ENCODE results near the gene TLE2.

TLE2 gene

GRCh38 chr19:3045191-3045590, 16.1 kb upstream of the TLE2 start:
- no peak for ATAC-seq (ENCODE audit: insufficient read depth, low read depth)
- TF ChIP-seq EZH2 (IDR thresholded peaks at IDR 0.05; ENCODE audit: borderline replicate concordance, low read depth, low read length, severe bottlenecking) (no peak), CTCF (IDR thresholded peaks at IDR 0.05; ENCODE audit: borderline replicate concordance, extremely low read depth, low read length, poor library complexity, severe bottlenecking) (no peak)
- Histone ChIP-seq H3K27ac (ENCODE audit: low read length) (no peak overlapping the region), H3K9ac (ENCODE audit: low read depth, low read length) (no peak overlapping the region), H3K4me2 (ENCODE audit: insufficient read depth, low read length) (no peak overlapping the region), H3K4me3 (ENCODE audit: low read depth in 1 of 2, low read length in 2 of 2) (no peak overlapping the region), H3K4me1 (ENCODE audit: insufficient read depth, low read length) (peaks cover 48% of the 10 kb centered on the region), H3K27me3 (ENCODE audit: insufficient read depth, low read length, poor library complexity) (no peaks in the 10 kb centered on the region), H2AFZ (ENCODE audit: low read depth, low read length) (no peak overlapping the region), H3K79me2 (ENCODE audit: insufficient read depth, low read length) (no peaks in the 10 kb centered on the region), H3K9me3 (ENCODE audit: insufficient read depth, low read length, severe bottlenecking) (no peaks in the 10 kb centered on the region), H4K20me1 (ENCODE audit: insufficient read depth, low read length) (no peaks in the 10 kb centered on the region), H3K36me3 (ENCODE audit: insufficient read depth, low read length) (no peaks in the 10 kb centered on the region)
- DNase-seq, result no peak

GRCh38 chr19:3042621-3043267, 13.7 kb upstream of the TLE2 start:
- H3K4me2 ChIP-seq (ENCODE audit: insufficient read depth, low read length), result peak overlapping the region; percentile 56

GRCh38 chr19:3041761-3042620, 12.9 kb upstream of the TLE2 start:
- peak; percentile 69 for ATAC-seq (ENCODE audit: insufficient read depth, low read depth)
- peak; percentile 75 for DNase-seq
- Histone ChIP-seq H3K4me3 (ENCODE audit: low read depth in 1 of 2, low read length in 2 of 2) (peak overlapping the region in 1 of 2 experiments; percentile 42; a peak in 2 of 4 replicates), H3K36me3 (ENCODE audit: insufficient read depth, low read length) (no peaks in the 10 kb centered on the region), H3K27me3 (ENCODE audit: insufficient read depth, low read length, poor library complexity) (no peaks in the 10 kb centered on the region), H2AFZ (ENCODE audit: low read depth, low read length) (peak overlapping the region; percentile 59), H4K20me1 (ENCODE audit: insufficient read depth, low read length) (no peaks in the 10 kb centered on the region), H3K9me3 (ENCODE audit: insufficient read depth, low read length, severe bottlenecking) (no peaks in the 10 kb centered on the region), H3K27ac (ENCODE audit: low read length) (peak overlapping the region; percentile 79), H3K9ac (ENCODE audit: low read depth, low read length) (peak overlapping the region; percentile 46), H3K4me1 (ENCODE audit: insufficient read depth, low read length) (peaks cover 36% of the 10 kb centered on the region), H3K4me2 (ENCODE audit: insufficient read depth, low read length) (peak overlapping the region; percentile 56), H3K79me2 (ENCODE audit: insufficient read depth, low read length) (no peaks in the 10 kb centered on the region)
- TF ChIP-seq CTCF (IDR thresholded peaks at IDR 0.05; ENCODE audit: borderline replicate concordance, extremely low read depth, low read length, poor library complexity, severe bottlenecking), result no peak
- no peak for TF ChIP-seq EZH2 (IDR thresholded peaks at IDR 0.05; ENCODE audit: borderline replicate concordance, low read depth, low read length, severe bottlenecking)

More at GRCh38 chr19:3042621-3043267, 13.7 kb upstream of the TLE2 start:
- DNase-seq, result no peak
- Histone ChIP-seq H2AFZ (ENCODE audit: low read depth, low read length) (peak overlapping the region; percentile 59; the same call in 1 of the 2 replicates), H3K79me2 (ENCODE audit: insufficient read depth, low read length) (no peaks in the 10 kb centered on the region), H3K9ac (ENCODE audit: low read depth, low read length) (peak overlapping the region; percentile 42), H3K4me3 (ENCODE audit: low read depth in 1 of 2, low read length in 2 of 2) (peak overlapping the region in 1 of 2 experiments; percentile 42; a peak in 2 of 4 replicates), H3K4me1 (ENCODE audit: insufficient read depth, low read length) (peaks cover 42% of the 10 kb centered on the region), H3K36me3 (ENCODE audit: insufficient read depth, low read length) (no peaks in the 10 kb centered on the region), H4K20me1 (ENCODE audit: insufficient read depth, low read length) (no peaks in the 10 kb centered on the region), H3K9me3 (ENCODE audit: insufficient read depth, low read length, severe bottlenecking) (no peaks in the 10 kb centered on the region), H3K27ac (ENCODE audit: low read length) (peak overlapping the region; percentile 79), H3K27me3 (ENCODE audit: insufficient read depth, low read length, poor library complexity) (no peaks in the 10 kb centered on the region)
- ATAC-seq (ENCODE audit: insufficient read depth, low read depth), result no peak
- TF ChIP-seq CTCF (IDR thresholded peaks at IDR 0.05; ENCODE audit: borderline replicate concordance, extremely low read depth, low read length, poor library complexity, severe bottlenecking) (no peak), EZH2 (IDR thresholded peaks at IDR 0.05; ENCODE audit: borderline replicate concordance, low read depth, low read length, severe bottlenecking) (no peak)

Data from DND-41 (cell line).